HepG2 (cell line): ENCODE results near the gene EGR4. TPM values are rescaled to one million over a fixed set of nuclear protein-coding genes. Genes with fewer than 3 reads are reported as not detected.
A peak's percentile ranks its signal among the peaks of the same experiment; 100 is the strongest.

Experiments used
- BATF2 ChIP-seq: sonication (generic); formaldehyde crosslinking; IDR thresholded peaks from 2 replicates; pipeline ENCODE4 v1.8.0; 2022; ENCODE audit warnings: mild to moderate bottlenecking, missing genetic modification reagents, moderate library complexity
- ETV5 ChIP-seq: IDR thresholded peaks from 2 replicates; pipeline ENCODE4 v1.6.1; 2018; ENCODE audit warnings: missing biosample characterization, missing genetic modification reagents, inconsistent platforms, borderline replicate concordance
- GABPA ChIP-seq, 2 experiments: IDR thresholded peaks; 2 replicates each; pipeline ENCODE4 v1.6.1; 2011 to 2016; ENCODE audit warnings: low read depth in 2 of 2, low read length in 1 of 2, missing biosample characterization in 1 of 2, missing genetic modification characterization in 1 of 2
- GMEB2 ChIP-seq: IDR thresholded peaks from 2 replicates; pipeline ENCODE4 v1.6.1; 2016; ENCODE audit warnings: missing biosample characterization, missing genetic modification reagents, low read depth
- HDAC1 ChIP-seq: sonication (generic); formaldehyde crosslinking; IDR thresholded peaks from 2 replicates; pipeline ENCODE4 v1.5.1; 2020; ENCODE audit warnings: mild to moderate bottlenecking, missing genetic modification reagents
- IRF1 ChIP-seq: sonication (generic); formaldehyde crosslinking; IDR thresholded peaks from 2 replicates; pipeline ENCODE4 v1.4.0; 2020; ENCODE audit warnings: low read depth, mild to moderate bottlenecking, missing genetic modification reagents
- IRX3 ChIP-seq: sonication (generic); formaldehyde crosslinking; IDR thresholded peaks from 2 replicates; pipeline ENCODE4 v1.8.1; 2023; ENCODE audit warnings: mild to moderate bottlenecking, low read depth, missing genetic modification reagents, borderline replicate concordance
- KAT2B ChIP-seq: fragments of 150-350 bp; IDR thresholded peaks from 2 replicates; pipeline ENCODE4 v1.6.1; 2014; ENCODE audit warnings: low read depth, low read length, borderline replicate concordance
- MAZ ChIP-seq, 2 experiments: sonication (generic) in 1 of 2; formaldehyde crosslinking in 1 of 2; IDR thresholded peaks; 2 replicates each; pipeline versions ENCODE4 v1.5.0 to v1.6.1; 2012 to 2020; ENCODE audit warnings: low read depth in 2 of 2, mild to moderate bottlenecking in 2 of 2, borderline replicate concordance in 1 of 2, improper control_type of control experiment in 1 of 2, low read length in 1 of 2, missing genetic modification reagents in 1 of 2, moderate library complexity in 1 of 2
- MXD1 ChIP-seq: sonication (generic); formaldehyde crosslinking; IDR thresholded peaks from 2 replicates; pipeline ENCODE4 v1.4.0; 2020; ENCODE audit warnings: mild to moderate bottlenecking, missing genetic modification reagents
- NAIF1 ChIP-seq: sonication (generic); formaldehyde crosslinking; IDR thresholded peaks from 2 replicates; pipeline ENCODE4 v1.5.0; 2020; ENCODE audit warnings: mild to moderate bottlenecking, missing genetic modification reagents, borderline replicate concordance
- POLR2AphosphoS5 ChIP-seq: IDR thresholded peaks from 2 replicates; pipeline ENCODE4 v1.6.1; 2012; ENCODE audit warnings: low read depth, low read length
- RBFOX2 ChIP-seq: fragments of 200-400 bp; formaldehyde crosslinking; IDR thresholded peaks from 2 replicates; pipeline ENCODE4 v1.6.1; 2017; ENCODE audit warnings: low read depth, mild to moderate bottlenecking, low read length
- RBM39 ChIP-seq: fragments of 200-400 bp; formaldehyde crosslinking; IDR thresholded peaks from one replicate; pipeline ENCODE4 v1.6.1; 2018; ENCODE audit warnings: antibody characterized with exemption, mild to moderate bottlenecking, low read depth, low read length; ENCODE audit not compliant: poor library complexity, severe bottlenecking
- ZFP1 ChIP-seq: IDR thresholded peaks from 2 replicates; pipeline ENCODE4 v1.6.1; 2016
- ZNF10 ChIP-seq: sonication (generic); formaldehyde crosslinking; IDR thresholded peaks from 2 replicates; pipeline ENCODE4 v1.4.0; 2020; ENCODE audit warnings: mild to moderate bottlenecking, low read depth, missing genetic modification reagents, borderline replicate concordance
- ZNF20 ChIP-seq: sonication (generic); formaldehyde crosslinking; IDR thresholded peaks from 2 replicates; pipeline ENCODE4 v1.4.0; 2020; ENCODE audit warnings: mild to moderate bottlenecking, moderate library complexity, missing genetic modification reagents
- ZNF3 ChIP-seq: IDR thresholded peaks from 2 replicates; pipeline ENCODE4 v1.7.0; 2017; ENCODE audit warnings: inconsistent platforms
- ZNF432 ChIP-seq: sonication (generic); formaldehyde crosslinking; IDR thresholded peaks from 2 replicates; pipeline ENCODE4 v1.5.0; 2020; ENCODE audit warnings: missing genetic modification reagents, mild to moderate bottlenecking, borderline replicate concordance
- ZNF451 ChIP-seq: sonication (generic); formaldehyde crosslinking; IDR thresholded peaks from 2 replicates; pipeline ENCODE4 v1.5.0; 2020; ENCODE audit warnings: mild to moderate bottlenecking, missing genetic modification reagents
- ZNF512 ChIP-seq: sonication (generic); formaldehyde crosslinking; IDR thresholded peaks from 2 replicates; pipeline ENCODE4 v1.4.0; 2020; ENCODE audit warnings: mild to moderate bottlenecking, missing genetic modification reagents
- ZNF598 ChIP-seq: sonication (generic); formaldehyde crosslinking; IDR thresholded peaks from 2 replicates; pipeline ENCODE4 v1.5.1; 2020; ENCODE audit warnings: mild to moderate bottlenecking, missing genetic modification reagents, borderline replicate concordance
- ZNF709 ChIP-seq: sonication (generic); formaldehyde crosslinking; IDR thresholded peaks from 2 replicates; pipeline ENCODE4 v1.5.0; 2020; ENCODE audit warnings: mild to moderate bottlenecking, missing genetic modification reagents
- polyA plus RNA-seq, 8 experiments: library from polyadenylated mRNA; depleted of rRNA in 3 of 8; stranded (reverse) in 7 of 8; unstranded in 1 of 8; fragments of >200 nt; fragmentation: Illumina TruSeq in 4 of 8; extraction: Trizol in 4 of 8; gene quantifications; 2 replicates each; pipeline versions ENCODE4 v1.2.1 to v1.2.3, GENCODE V29; 2011 to 2016; ENCODE audit warnings: low read depth in 4 of 8, missing spikeins in 1 of 8, mixed read lengths in 1 of 8; ENCODE audit not compliant: insufficient read depth in 1 of 8
- total RNA-seq, 5 experiments: library from RNA; depleted of rRNA; stranded (reverse); fragments of >200 nt; fragmentation: Illumina TruSeq; extraction: Trizol; gene quantifications; 2 replicates each; pipeline ENCODE4 v1.2.3, GENCODE V29; 2016; ENCODE audit warnings: low read depth in 1 of 5

Gene EGR4
- total and polyA plus RNA-seq, 2 of the 13 experiments (the other 11 are each of a cell fraction or from before 2014, with no cell fraction given) = not detected

- TF ChIP-seq ZNF512 (CRISPR knock-in tag) (0 out of 2 replicates have a peak, but pooled peaks have one; percentile 43), BATF2 (CRISPR knock-in tag) (no peak; the same call in 1 of the 2 replicates), ZNF20 (CRISPR knock-in tag) (no peak), KAT2B (no peak), IRX3 (CRISPR knock-in tag) (no peak), HDAC1 (CRISPR knock-in tag) (peak; percentile 41; the same call in 1 of the 2 replicates), NAIF1 (CRISPR knock-in tag) (no peak), POLR2AphosphoS5 (peak; percentile 74), ZNF598 (CRISPR knock-in tag) (0 out of 2 replicates have a peak, but pooled peaks have one; percentile 8), GABPA (IDR thresholded peaks at IDR 0.05; ENCODE audit: low read depth, low read length) (no peak; the same call in 1 of the 2 replicates), GABPA (CRISPR knock-in tag; IDR thresholded peaks at IDR 0.05; ENCODE audit: low read depth) (peak; percentile 28), IRF1 (CRISPR knock-in tag) (no peak), ZNF709 (CRISPR knock-in tag) (no peak), ZNF432 (CRISPR knock-in tag) (no peak), ZNF10 (CRISPR knock-in tag) (no peak), MAZ (IDR thresholded peaks at IDR 0.05; ENCODE audit: borderline replicate concordance, low read depth, low read length) (peak; percentile 2; the same call in 1 of the 2 replicates), MAZ (CRISPR knock-in tag; IDR thresholded peaks at IDR 0.05; ENCODE audit: low read depth) (peak; percentile 59; the same call in 1 of the 2 replicates), MXD1 (CRISPR knock-in tag) (peak; percentile 81), RBM39 (no peak), ETV5 (no peak; the same call in 1 of the 2 replicates), GMEB2 (CRISPR knock-in tag) (no peak), ZNF3 (no peak), RBFOX2 (peak; percentile 49), ZFP1 (CRISPR knock-in tag) (no peak), ZNF451 (CRISPR knock-in tag) (peak; percentile 73; the same call in 1 of the 2 replicates)
Measured at GRCh38 chr2:73284296-73285158, 8.8 kb downstream of the EGR4 start, which contains the start of gene FBXO41 (continued).
